Neuronal stem cell (in vitro differentiated cells): ENCODE measurements around the gene LSM6.
A peak's percentile ranks its signal among the peaks of the same experiment; 100 is the strongest.

Source experiments
- DNase-seq: peaks from one replicate; pipeline ENCODE4 v3.0.0-alpha.2; 2013; ENCODE audit warnings: low spot score
- H2AFZ ChIP-seq: one replicate; pipeline ENCODE4 v1.6.1; 2013; ENCODE audit warnings: mild to moderate bottlenecking, low read length, inconsistent platforms
- H2AK5ac ChIP-seq: 2 replicates; pipeline ENCODE4 v1.6.1; 2013; ENCODE audit warnings: low read depth, mild to moderate bottlenecking, inconsistent platforms, low read length, moderate library complexity, mixed read lengths
- H2BK120ac ChIP-seq: 2 replicates; pipeline ENCODE4 v1.6.1; 2013; ENCODE audit warnings: low read depth, mild to moderate bottlenecking, inconsistent platforms, low read length, moderate library complexity, mixed read lengths
- H2BK12ac ChIP-seq: one replicate; pipeline ENCODE4 v1.6.1; 2013; ENCODE audit warnings: low read length, inconsistent platforms
- H2BK15ac ChIP-seq: 2 replicates; pipeline ENCODE4 v1.6.1; 2013; ENCODE audit warnings: mild to moderate bottlenecking, low read length, inconsistent platforms, mixed read lengths
- H2BK5ac ChIP-seq: one replicate; pipeline ENCODE4 v1.6.1; 2013; ENCODE audit warnings: inconsistent platforms, mild to moderate bottlenecking, low read length, moderate library complexity
- H3K14ac ChIP-seq: one replicate; pipeline ENCODE4 v1.6.1; 2013; ENCODE audit warnings: low read length, inconsistent platforms
- H3K18ac ChIP-seq: 2 replicates; pipeline ENCODE4 v1.6.1; 2013; ENCODE audit warnings: low read length, inconsistent platforms
- H3K23ac ChIP-seq: 2 replicates; pipeline ENCODE4 v1.6.1; 2013; ENCODE audit warnings: low read depth, mild to moderate bottlenecking, mixed read lengths, low read length, inconsistent platforms; ENCODE audit not compliant: poor library complexity
- H3K27ac ChIP-seq: replicated peaks from 3 replicates; pipeline ENCODE4 v1.5.1; 2013; ENCODE audit warnings: low read length, inconsistent platforms
- H3K27me3 ChIP-seq, 3 experiments: 2 replicates each; pipeline ENCODE4 v1.6.1; 2013; ENCODE audit warnings: low read length in 3 of 3, mild to moderate bottlenecking in 2 of 3, inconsistent platforms in 1 of 3, low read depth in 1 of 3, mixed read lengths in 1 of 3, moderate library complexity in 1 of 3; ENCODE audit not compliant: control insufficient read depth in 3 of 3, insufficient read depth in 3 of 3
- H3K36me3 ChIP-seq, 2 donors: replicated peaks in 1 of 2; 2 replicates each; pipeline ENCODE4 v1.6.1; 2013; ENCODE audit warnings: low read length in 2 of 2; ENCODE audit not compliant: control insufficient read depth in 2 of 2, insufficient read depth in 2 of 2
- H3K4ac ChIP-seq: 2 replicates; pipeline ENCODE4 v1.6.1; 2013; ENCODE audit warnings: inconsistent platforms, mild to moderate bottlenecking, low read length, moderate library complexity
- H3K4me1 ChIP-seq, 2 donors: 1 replicate in 1 of 2; 2 replicates in 1 of 2; pipeline ENCODE4 v1.6.1; 2013; ENCODE audit warnings: low read length in 2 of 2, low read depth in 1 of 2; ENCODE audit not compliant: control insufficient read depth in 2 of 2, insufficient read depth in 1 of 2
- H3K4me2 ChIP-seq: one replicate; pipeline ENCODE4 v1.6.1; 2013; ENCODE audit warnings: mild to moderate bottlenecking, low read length, inconsistent platforms; ENCODE audit not compliant: insufficient read depth, poor library complexity, severe bottlenecking
- H3K4me3 ChIP-seq, 2 donors: 2 replicates each; pipeline ENCODE4 v1.5.1; 2013; ENCODE audit warnings: low read length in 2 of 2, mild to moderate bottlenecking in 2 of 2, inconsistent platforms in 1 of 2, moderate library complexity in 1 of 2
- H3K79me1 ChIP-seq: one replicate; pipeline ENCODE4 v1.6.1; 2013; ENCODE audit warnings: low read depth, mild to moderate bottlenecking, inconsistent platforms, low read length, moderate library complexity
- H3K9ac ChIP-seq: one replicate; pipeline ENCODE4 v1.6.1; 2013; ENCODE audit warnings: mild to moderate bottlenecking, low read depth, low read length, inconsistent platforms; ENCODE audit not compliant: poor library complexity
- H3K9me3 ChIP-seq, 2 donors: replicated peaks in 1 of 2; 2 replicates each; pipeline versions ENCODE3 to v1.6.1; 2013; ENCODE audit warnings: low read length in 2 of 2, mild to moderate bottlenecking in 2 of 2, inconsistent platforms in 1 of 2, low read depth in 1 of 2, mixed read lengths in 1 of 2, moderate library complexity in 1 of 2; ENCODE audit not compliant: control insufficient read depth in 2 of 2, insufficient read depth in 1 of 2
- H4K8ac ChIP-seq: one replicate; pipeline ENCODE4 v1.6.1; 2013; ENCODE audit warnings: low read depth, mild to moderate bottlenecking, inconsistent platforms, low read length, moderate library complexity
- H4K91ac ChIP-seq: one replicate; pipeline ENCODE4 v1.6.1; 2013; ENCODE audit warnings: low read length, low read depth, mild to moderate bottlenecking, inconsistent platforms; ENCODE audit not compliant: poor library complexity
- WGBS, 2 donors: extraction: QIAGEN DNeasy Blood & Tissue Kit; methylation state at CpG; one replicate each; pipeline ENCODE4 v1.1.7; 2013; ENCODE audit warnings: missing lambda C conversion rate in 2 of 2, mixed read lengths in 1 of 2; ENCODE audit not compliant: insufficient read length in 2 of 2, insufficient replicate concordance in 1 of 2; ENCODE audit errors: extremely low coverage in 2 of 2; 5-methylcytosine and 5-hydroxymethylcytosine counted together

The LSM6 gene

GRCh38 chr4:146176891-146177290 lies 1.4 kb downstream of the LSM6 start:
- peaks cover 4 to 7% of the 10 kb centered on the region in 2 donors for H3K4me1 ChIP-seq
- no peak overlapping the region for H4K91ac ChIP-seq
- H3K4ac ChIP-seq = no peak overlapping the region
- peak overlapping the region in 1 of 2 donors; percentile 69 for H3K4me3 ChIP-seq
- DNase-seq = no peak
- H2BK15ac ChIP-seq = no peak overlapping the region
- no peak overlapping the region for H3K27ac ChIP-seq
- H3K18ac ChIP-seq = no peak overlapping the region
- no peak overlapping the region for H4K8ac ChIP-seq
- H2AFZ ChIP-seq = no peak overlapping the region
- H3K27me3 ChIP-seq = no peaks in the 10 kb centered on the region
- no peak overlapping the region for H2BK12ac ChIP-seq
- no peaks in the 10 kb centered on the region for H3K9me3 ChIP-seq
- no peak overlapping the region for H3K4me2 ChIP-seq
- peaks cover 2 to 30% of the 10 kb centered on the region in 2 donors for H3K36me3 ChIP-seq
- H3K14ac ChIP-seq = no peak overlapping the region
- no peak overlapping the region for H2AK5ac ChIP-seq
- no peak overlapping the region for H3K9ac ChIP-seq
- H2BK5ac ChIP-seq = no peak overlapping the region
- H2BK120ac ChIP-seq = no peak overlapping the region
- no CpG with 5 or more reads among the region's 2 CpGs for WGBS, 2 donors
- peaks cover 3% of the 10 kb centered on the region for H3K79me1 ChIP-seq
- no peak overlapping the region for H3K23ac ChIP-seq

GRCh38 chr4:146178126-146178525 lies 2.6 kb downstream of the LSM6 start:
- Histone ChIP-seq H2AFZ (no peak overlapping the region), H3K14ac (no peak overlapping the region), H3K27me3 (no peaks in the 10 kb centered on the region), H3K4ac (no peak overlapping the region), H4K91ac (no peak overlapping the region), H3K18ac (no peak overlapping the region), H3K79me1 (peaks cover 3% of the 10 kb centered on the region), H3K27ac (no peak overlapping the region), H3K9me3 (no peaks in the 10 kb centered on the region), H2BK5ac (no peak overlapping the region), H3K36me3 (peaks cover 2 to 39% of the 10 kb centered on the region in 2 donors), H2BK15ac (no peak overlapping the region), H2BK12ac (no peak overlapping the region), H2AK5ac (no peak overlapping the region), H3K23ac (no peak overlapping the region), H3K4me1 (peaks cover 4 to 7% of the 10 kb centered on the region in 2 donors), H3K4me3 (no peak overlapping the region), H3K4me2 (no peak overlapping the region), H4K8ac (no peak overlapping the region), H3K9ac (no peak overlapping the region), H2BK120ac (no peak overlapping the region)
- no peak for DNase-seq
- no CpG with 5 or more reads among the region's 8 CpGs for whole genome bisulfite sequencing, 2 donors

GRCh38 chr4:146179784-146180370 lies 4.4 kb downstream of the LSM6 start:
- Histone ChIP-seq H2BK12ac (no peak overlapping the region), H3K79me1 (peaks cover 3% of the 10 kb centered on the region), H4K8ac (no peak overlapping the region), H2BK120ac (no peak overlapping the region), H3K23ac (no peak overlapping the region), H3K4ac (no peak overlapping the region), H2BK15ac (no peak overlapping the region), H3K4me2 (no peak overlapping the region), H3K9ac (no peak overlapping the region), H3K36me3 (peaks cover 3 to 55% of the 10 kb centered on the region in 2 donors), H2BK5ac (no peak overlapping the region), H3K4me1 (peaks cover 4 to 7% of the 10 kb centered on the region in 2 donors), H3K27me3 (no peaks in the 10 kb centered on the region), H3K18ac (no peak overlapping the region), H3K27ac (no peak overlapping the region), H3K9me3 (no peaks in the 10 kb centered on the region), H2AFZ (no peak overlapping the region), H3K4me3 (no peak overlapping the region), H4K91ac (no peak overlapping the region), H2AK5ac (no peak overlapping the region), H3K14ac (no peak overlapping the region)
- no peak for DNase-seq
- no CpG with 5 or more reads among the region's 7 CpGs for WGBS, 2 donors

GRCh38 chr4:146182443-146182842 lies 6.9 kb downstream of the LSM6 start:
- no peak for DNase-seq
- H3K4me3 ChIP-seq = no peak overlapping the region
- no CpG with 5 or more reads among the region's 3 CpGs for whole genome bisulfite sequencing, 2 donors
- H3K27me3 ChIP-seq = no peaks in the 10 kb centered on the region
- no peaks in the 10 kb centered on the region for H3K79me1 ChIP-seq
- no peak overlapping the region for H2BK5ac ChIP-seq
- H3K36me3 ChIP-seq = peaks cover 4 to 79% of the 10 kb centered on the region in 2 donors
- no peak overlapping the region for H3K9ac ChIP-seq
- H2AK5ac ChIP-seq = no peak overlapping the region
- H3K4ac ChIP-seq = no peak overlapping the region
- H2BK12ac ChIP-seq = no peak overlapping the region
- H3K9me3 ChIP-seq = no peaks in the 10 kb centered on the region
- peaks cover 0 to 1% of the 10 kb centered on the region in 2 donors for H3K4me1 ChIP-seq
- no peak overlapping the region for H2BK15ac ChIP-seq
- H3K18ac ChIP-seq = no peak overlapping the region
- H2BK120ac ChIP-seq = no peak overlapping the region
- no peak overlapping the region for H4K8ac ChIP-seq
- no peak overlapping the region for H3K27ac ChIP-seq
- H3K4me2 ChIP-seq = no peak overlapping the region
- H2AFZ ChIP-seq = no peak overlapping the region
- H4K91ac ChIP-seq = no peak overlapping the region
- no peak overlapping the region for H3K23ac ChIP-seq
- no peak overlapping the region for H3K14ac ChIP-seq
